Activated naive CD4-positive, alpha-beta T cell treated with anti-CD3 and anti-CD28 coated beads for 36 hours (primary cell): ENCODE data around the gene XYLT1. TPM values are rescaled to one million over a fixed set of nuclear protein-coding genes. Genes with fewer than 3 reads are reported as not detected.

Source experiments
- CTCF ChIA-PET: fragments of 350-600 bp; sonication (Branson Sonifier 250); formaldehyde crosslinking; loops from one replicate; lab custom pipeline; 2021; ENCODE audit warnings: antibody characterized with exemption; lab: Charles Lee
- DNase-seq: peaks from one replicate; pipeline ENCODE4 v3.0.0-alpha.2; 2020
- H3K27ac Mint-ChIP-seq: one replicate; pipeline ENCODE4 v1.8.0; 2021; ENCODE audit warnings: mild to moderate bottlenecking, mixed read lengths
- H3K27me3 Mint-ChIP-seq: one replicate; pipeline ENCODE4 v1.8.0; 2021; ENCODE audit warnings: low read depth, mixed read lengths
- H3K36me3 Mint-ChIP-seq: one replicate; pipeline ENCODE4 v1.8.0; 2021; ENCODE audit warnings: low read depth, mixed read lengths
- H3K4me1 Mint-ChIP-seq: one replicate; pipeline ENCODE4 v1.8.0; 2021; ENCODE audit warnings: low read depth, mixed read lengths
- H3K4me3 Mint-ChIP-seq: one replicate; pipeline ENCODE4 v1.8.0; 2021; ENCODE audit warnings: mild to moderate bottlenecking, moderate library complexity, mixed read lengths
- H3K9me3 Mint-ChIP-seq: one replicate; pipeline ENCODE4 v1.8.0; 2021; ENCODE audit warnings: mixed read lengths
- intact Hi-C: fragments of 100-400 bp; cut with micrococcal nuclease; formaldehyde crosslinking; loops from one replicate; pipeline ENCODE4 v1.15.1; 2023
- total RNA-seq, 2 experiments: library from RNA; stranded (reverse); gene quantifications; one replicate each; pipeline ENCODE4 v1.2.3, GENCODE V29; 2021

Gene XYLT1
- total RNA-seq, 2 experiments from 2014 or later, result 3.3 to 4.5 TPM

DNA sequence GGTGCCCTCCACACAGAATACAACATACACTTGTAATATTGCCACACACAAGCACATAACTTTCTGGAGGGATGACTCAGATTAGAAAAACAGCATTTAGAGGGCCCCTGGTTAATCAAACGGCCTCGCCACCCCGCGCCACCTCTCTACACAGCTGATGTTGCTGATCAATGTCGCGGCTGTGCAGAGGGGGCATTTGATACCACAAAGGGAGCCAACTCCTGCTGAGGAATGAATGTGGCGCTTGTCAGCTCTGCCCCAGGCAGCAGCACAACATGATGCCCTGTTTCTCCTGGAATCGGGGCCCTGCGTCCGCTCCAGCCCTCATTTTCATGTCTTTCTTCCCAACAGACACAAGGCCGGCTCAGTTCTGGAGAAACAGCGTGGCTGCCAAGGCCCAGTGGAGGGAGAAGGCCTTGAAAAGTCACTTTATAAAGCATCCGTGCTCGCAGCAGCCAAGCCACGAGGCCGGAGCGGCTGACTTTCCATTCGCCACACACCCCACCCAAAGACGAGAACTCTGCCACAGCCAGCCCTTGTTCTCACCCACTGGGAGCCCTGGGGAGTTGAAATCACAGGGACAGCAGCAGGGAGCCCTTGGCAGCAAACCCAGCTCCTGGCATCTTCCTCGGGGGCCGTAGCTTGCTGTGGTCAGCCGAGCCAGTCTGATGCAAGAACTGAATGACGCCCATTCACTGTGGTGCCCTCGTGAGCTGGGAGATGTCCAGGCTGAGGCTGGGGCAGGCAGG lies 65.6 kb downstream of the XYLT1 start:
- Mint-ChIP-seq H3K4me3 (no peak overlapping the region), H3K9me3 (peaks cover 2% of the 10 kb centered on the region), H3K36me3 (no peaks in the 10 kb centered on the region), H3K4me1 (peaks cover 14% of the 10 kb centered on the region), H3K27me3 (no peaks in the 10 kb centered on the region), H3K27ac (no peak overlapping the region)
- intact Hi-C loops, result no loop called here
- no peak for DNase-seq
- CTCF ChIA-PET, result no interaction called here

DNA sequence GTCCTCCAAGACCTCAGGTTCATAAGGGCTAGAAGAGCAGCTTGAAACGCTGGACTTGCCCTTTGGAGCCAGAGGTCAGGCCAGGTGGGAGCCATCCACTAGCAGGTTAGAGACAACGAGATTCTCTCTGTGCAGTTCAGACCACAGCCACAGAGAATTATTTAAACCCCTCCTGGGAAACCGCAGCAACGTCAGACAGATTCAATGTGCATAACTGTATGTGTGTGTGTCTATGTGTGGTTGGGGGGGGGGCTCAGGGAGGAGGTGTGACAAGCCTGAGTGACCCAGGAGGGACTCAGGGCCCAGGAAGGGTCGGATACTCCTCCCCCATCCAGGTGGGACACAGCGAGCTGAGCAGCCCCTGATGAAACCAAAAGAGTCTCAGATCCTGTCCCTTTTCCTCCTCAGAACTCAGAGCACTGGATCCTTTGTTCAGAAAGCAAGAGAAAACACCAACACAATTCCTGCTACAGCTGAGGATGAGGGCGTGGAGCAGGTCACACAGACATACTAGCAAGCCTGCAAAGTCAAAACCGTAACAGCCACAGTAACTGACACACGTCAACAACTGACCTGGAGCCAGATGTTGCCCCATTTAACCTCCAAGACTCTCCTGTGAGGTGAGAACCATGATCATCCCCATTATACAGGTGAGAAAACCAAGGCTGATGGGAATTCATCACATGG lies 66.8 kb downstream of the XYLT1 start:
- CTCF ChIA-PET, result no interaction called here

DNA sequence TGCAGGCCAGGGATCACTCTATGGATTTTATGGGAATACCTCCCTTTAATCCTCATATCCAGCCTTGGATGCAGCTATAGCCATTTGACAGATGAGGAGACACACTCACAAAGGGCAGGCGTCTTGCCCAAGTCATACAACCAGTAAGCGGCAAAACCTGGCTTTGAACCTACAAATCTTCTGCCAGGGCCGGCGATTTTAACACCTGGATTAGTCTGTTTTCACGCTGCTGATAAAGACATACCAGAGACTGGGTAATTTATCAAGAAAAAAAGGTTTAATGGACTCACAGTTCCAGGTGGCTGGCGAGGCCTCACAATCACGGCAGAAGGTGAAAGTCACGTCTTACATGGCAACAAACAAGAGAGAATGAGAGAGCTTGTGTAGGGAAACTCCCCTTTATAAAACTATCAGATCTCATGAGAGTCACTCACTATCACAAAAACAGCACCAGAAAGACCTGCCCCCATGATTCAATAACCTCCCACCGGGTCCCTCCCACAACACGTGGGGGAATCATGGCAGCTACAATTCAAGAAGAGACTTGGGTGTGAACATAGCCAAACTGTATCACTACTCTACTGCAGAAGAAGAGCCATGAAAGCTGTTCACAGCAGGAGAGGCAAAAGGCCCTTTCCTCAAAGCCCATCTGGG lies 67.5 kb downstream of the XYLT1 start:
- Mint-ChIP-seq H3K9me3 (peaks cover 2% of the 10 kb centered on the region), H3K4me3 (no peak overlapping the region), H3K4me1 (peaks cover 12% of the 10 kb centered on the region), H3K27me3 (no peaks in the 10 kb centered on the region), H3K27ac (no peak overlapping the region), H3K36me3 (no peaks in the 10 kb centered on the region)
- intact Hi-C loops, result no loop called here
- CTCF ChIA-PET, result interaction anchor here (1.0 kb wide), 1 partner anchor 12 kb away, joined by 3 read pairs; no protein-coding TSS in a partner anchor
- no peak for DNase-seq

More for the DNA sequence above, 66.8 kb downstream of the XYLT1 start:
- Mint-ChIP-seq H3K4me1 (peaks cover 13% of the 10 kb centered on the region), H3K27ac (no peak overlapping the region), H3K4me3 (no peak overlapping the region), H3K36me3 (no peaks in the 10 kb centered on the region), H3K27me3 (no peaks in the 10 kb centered on the region), H3K9me3 (peaks cover 2% of the 10 kb centered on the region)
- no peak for DNase-seq
- intact Hi-C loops, result no loop called here

DNA sequence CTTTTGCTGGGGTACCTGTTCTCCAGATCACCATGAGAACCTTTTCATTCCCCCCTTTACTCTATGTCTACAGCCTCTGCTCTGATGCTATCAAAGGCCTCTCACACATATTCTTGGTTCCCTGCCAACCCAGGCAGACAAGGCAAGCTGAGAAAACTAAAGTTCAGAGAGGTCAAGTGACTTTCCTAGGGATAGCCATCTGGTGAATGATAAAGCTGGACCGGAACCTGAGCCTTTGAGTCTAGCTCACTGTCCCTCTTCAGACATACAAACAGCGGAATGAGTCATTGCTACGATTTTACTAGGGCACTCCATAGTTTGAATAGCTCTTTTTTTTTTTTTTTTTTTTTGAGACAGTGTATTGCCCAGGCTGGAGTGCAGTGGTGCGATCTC lies 73.3 kb downstream of the XYLT1 start:
- Mint-ChIP-seq H3K4me1 (peaks cover 22% of the 10 kb centered on the region), H3K9me3 (no peaks in the 10 kb centered on the region), H3K36me3 (no peaks in the 10 kb centered on the region), H3K27me3 (no peaks in the 10 kb centered on the region), H3K27ac (no peak overlapping the region), H3K4me3 (no peak overlapping the region)
- DNase-seq, result no peak
- CTCF ChIA-PET, result no interaction called here
- intact Hi-C loops, result no loop called here

DNA sequence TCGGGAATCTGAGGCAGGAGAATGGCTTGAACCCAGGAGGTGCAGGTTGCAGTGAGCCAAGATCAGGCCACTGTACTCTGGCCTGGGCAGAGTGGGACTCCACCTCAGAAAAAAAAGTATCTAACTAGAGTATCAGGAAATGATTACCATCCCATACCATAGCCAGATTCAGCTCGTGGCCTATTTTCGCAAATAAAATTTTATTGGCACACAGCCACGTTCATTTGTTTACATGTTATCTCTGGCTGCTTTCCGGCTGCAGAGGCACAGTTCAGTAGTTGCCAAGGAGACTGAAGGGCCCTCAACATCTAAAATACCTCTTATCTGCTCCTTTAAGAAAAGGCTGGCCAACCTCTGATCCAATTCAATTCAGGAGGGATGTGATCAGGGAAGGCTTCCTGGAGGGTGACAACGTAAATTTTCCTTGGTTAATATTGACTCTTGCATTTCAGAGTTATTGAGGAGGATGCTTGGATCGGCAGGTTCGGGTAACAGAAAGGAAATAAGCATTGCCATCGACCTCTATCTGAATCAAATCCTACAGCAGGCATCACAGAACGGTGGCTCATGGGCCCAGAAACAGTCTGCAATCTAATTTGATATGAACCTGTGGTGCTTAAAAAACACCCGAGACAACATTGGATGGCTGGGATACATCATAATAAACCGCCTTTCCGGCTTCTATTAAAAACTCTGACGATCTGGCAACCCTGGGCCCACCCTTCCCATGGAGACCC lies 73.8 kb downstream of the XYLT1 start:
- no peak for DNase-seq
- intact Hi-C loops, result no loop called here
- Mint-ChIP-seq H3K27me3 (no peaks in the 10 kb centered on the region), H3K4me1 (peaks cover 25% of the 10 kb centered on the region), H3K27ac (no peak overlapping the region), H3K4me3 (no peak overlapping the region), H3K36me3 (no peaks in the 10 kb centered on the region), H3K9me3 (no peaks in the 10 kb centered on the region)
- CTCF ChIA-PET, result no interaction called here

DNA sequence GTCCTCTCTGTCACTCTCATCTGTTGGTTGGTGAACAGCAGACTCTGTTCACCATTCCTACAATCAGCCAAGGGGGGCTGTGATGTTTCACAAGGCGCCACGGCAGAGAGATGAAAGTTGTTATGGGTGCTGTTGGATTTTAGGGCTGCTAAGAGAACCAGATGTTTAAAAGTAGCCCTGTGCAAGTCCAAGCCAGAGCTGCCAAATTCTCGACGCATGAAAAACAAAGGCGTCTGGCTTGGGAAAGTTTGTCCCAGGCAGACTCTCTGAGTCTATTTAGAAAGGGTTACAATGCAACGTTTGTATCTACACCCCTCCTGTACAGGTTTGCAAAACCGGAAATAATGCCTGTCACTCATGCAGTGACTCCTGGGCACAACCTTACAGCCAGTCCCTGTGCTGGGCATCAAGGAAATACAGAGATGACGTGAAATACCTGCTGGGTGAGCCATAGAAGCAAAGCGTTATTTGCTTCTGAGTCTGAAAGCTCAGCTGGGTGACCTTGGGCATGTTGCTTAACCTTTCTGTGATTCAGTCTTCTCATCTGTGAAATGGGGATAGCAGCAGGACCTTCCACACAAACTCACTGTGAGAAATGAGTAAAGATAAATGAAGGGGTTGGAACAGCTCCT lies 74.8 kb downstream of the XYLT1 start:
- CTCF ChIA-PET, result no interaction called here
- Mint-ChIP-seq H3K4me1 (peaks cover 25% of the 10 kb centered on the region), H3K4me3 (no peak overlapping the region), H3K27ac (no peak overlapping the region), H3K36me3 (no peaks in the 10 kb centered on the region), H3K27me3 (no peaks in the 10 kb centered on the region), H3K9me3 (no peaks in the 10 kb centered on the region)
- DNase-seq, result no peak
- intact Hi-C loops, result no loop called here

DNA sequence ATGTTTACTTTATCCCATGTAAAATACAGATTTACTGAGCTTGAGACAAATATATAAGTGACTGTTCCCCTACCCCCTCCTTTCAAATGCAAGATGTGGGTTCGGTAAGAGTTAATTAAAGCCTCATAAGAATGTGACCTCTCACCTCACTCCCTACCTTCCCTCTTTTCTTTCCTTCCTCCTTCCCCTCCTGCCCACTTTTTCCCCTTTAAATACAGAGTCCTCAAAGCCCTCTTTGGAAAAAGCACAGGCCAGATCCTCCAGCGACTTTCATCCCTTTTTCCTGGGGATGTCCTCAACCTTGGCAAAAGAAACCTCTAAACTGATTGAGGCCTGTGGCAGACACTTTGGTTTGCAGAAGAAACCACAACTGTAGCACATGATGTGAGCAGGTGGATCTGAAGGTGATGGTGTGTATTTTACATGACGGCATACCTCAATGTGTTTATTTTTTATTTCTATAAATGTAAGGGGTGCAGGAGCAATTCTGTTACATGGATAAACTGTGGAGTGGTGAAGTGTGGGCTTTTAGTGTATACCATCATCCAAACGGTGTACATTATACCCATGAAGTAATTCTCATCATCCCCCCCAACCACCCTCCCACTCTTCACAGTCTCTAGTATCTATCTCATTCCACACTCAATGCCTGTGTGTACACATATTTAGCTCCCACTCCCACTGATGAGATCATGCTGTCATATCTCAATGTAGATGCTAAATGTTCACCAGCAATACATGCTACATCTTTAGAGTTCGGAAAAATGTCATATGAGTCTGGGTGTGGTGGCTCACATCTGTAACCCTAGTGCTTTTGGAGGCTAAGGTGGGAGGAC lies 77.7 kb downstream of the XYLT1 start:
- CTCF ChIA-PET, result no interaction called here
- no peak for DNase-seq
- Mint-ChIP-seq H3K4me3 (no peak overlapping the region), H3K4me1 (peaks cover 24% of the 10 kb centered on the region), H3K36me3 (no peaks in the 10 kb centered on the region), H3K9me3 (no peaks in the 10 kb centered on the region), H3K27ac (no peak overlapping the region), H3K27me3 (no peaks in the 10 kb centered on the region)
- intact Hi-C loops, result no loop called here

DNA sequence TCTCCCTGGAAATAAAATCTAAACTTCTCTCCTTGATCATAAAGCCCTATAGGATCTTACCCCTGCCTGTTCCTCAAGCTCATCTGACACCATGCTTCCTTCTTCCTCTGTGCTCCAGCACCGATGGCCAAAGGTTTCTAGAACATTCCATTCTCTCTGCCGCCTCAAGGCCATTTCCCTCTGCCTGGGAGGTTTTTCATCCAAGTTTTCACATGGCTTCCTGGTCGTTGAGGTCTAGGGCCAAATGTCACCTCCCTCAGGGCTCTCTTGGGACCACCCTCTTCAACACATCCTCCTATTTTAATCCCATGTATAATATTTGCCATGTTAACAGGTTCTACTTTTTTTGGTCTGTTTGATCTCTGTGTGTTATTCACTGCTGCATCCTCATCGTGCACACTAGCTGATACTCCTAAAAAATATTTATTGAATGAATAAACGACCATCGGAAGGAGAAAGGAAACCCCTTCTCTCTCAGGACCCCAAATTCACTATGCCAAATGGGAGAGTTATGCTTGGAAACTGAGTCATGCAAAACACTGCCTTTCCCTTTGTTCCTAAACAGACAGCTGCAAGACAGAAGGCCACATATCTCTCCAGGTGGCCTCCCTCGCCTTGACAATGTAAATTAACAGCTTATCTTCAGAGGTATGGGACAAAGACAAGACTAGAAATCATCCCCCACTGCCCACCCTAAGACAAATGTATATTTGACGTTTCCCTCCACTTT lies 78.5 kb downstream of the XYLT1 start:
- Mint-ChIP-seq H3K27ac (no peak overlapping the region), H3K27me3 (no peaks in the 10 kb centered on the region), H3K4me3 (no peak overlapping the region), H3K4me1 (peaks cover 21% of the 10 kb centered on the region), H3K36me3 (no peaks in the 10 kb centered on the region), H3K9me3 (no peaks in the 10 kb centered on the region)
- no peak for DNase-seq
- CTCF ChIA-PET, result no interaction called here
- intact Hi-C loops, result no loop called here

DNA sequence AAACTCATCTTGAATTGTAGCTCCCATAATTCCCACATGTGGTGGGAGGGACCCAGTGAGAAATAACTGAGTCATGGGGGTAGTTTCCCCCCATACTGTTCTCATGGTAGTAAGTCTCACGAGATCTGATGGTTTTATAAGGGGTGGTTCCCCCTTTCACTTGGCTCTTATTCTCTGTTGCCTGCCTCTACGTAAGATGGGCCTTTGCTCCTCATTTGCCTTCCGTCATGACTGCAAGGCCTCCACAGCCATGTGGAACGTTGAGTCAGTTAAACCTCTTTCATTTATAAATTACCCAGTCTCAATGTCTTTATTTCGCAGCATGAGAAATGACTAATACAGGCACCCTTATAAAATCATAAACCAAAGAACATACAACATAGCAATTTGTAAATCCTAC lies 79.0 kb downstream of the XYLT1 start:
- Mint-ChIP-seq H3K4me1 (peaks cover 16% of the 10 kb centered on the region), H3K9me3 (no peaks in the 10 kb centered on the region), H3K27ac (no peak overlapping the region), H3K36me3 (no peaks in the 10 kb centered on the region), H3K27me3 (no peaks in the 10 kb centered on the region), H3K4me3 (no peak overlapping the region)
- DNase-seq, result no peak
- intact Hi-C loops, result no loop called here
- CTCF ChIA-PET, result no interaction called here

DNA sequence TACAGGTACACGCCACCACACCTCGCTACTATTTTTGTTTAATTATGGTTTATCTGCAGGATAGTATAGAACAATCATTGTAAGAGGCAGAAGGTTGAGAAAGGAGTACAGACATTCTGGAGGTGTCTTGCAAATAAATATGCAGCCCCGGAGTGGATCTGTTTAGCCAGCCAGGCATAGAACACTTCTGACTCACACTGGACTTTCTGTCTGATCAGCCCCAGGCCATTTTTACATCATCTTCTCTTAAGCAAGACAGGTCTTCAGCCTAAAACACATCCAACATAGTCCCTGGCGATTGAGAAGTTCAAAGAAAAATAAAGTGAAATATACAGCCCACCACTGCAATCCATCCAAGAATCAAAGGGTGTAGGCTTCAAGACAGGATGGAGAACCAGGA lies 81.4 kb downstream of the XYLT1 start:
- CTCF ChIA-PET, result no interaction called here
- DNase-seq, result no peak
- H3K36me3 Mint-ChIP-seq, result no peaks in the 10 kb centered on the region
- peaks cover 18% of the 10 kb centered on the region for H3K4me1 Mint-ChIP-seq
- H3K27me3 Mint-ChIP-seq, result no peaks in the 10 kb centered on the region
- no peak overlapping the region for H3K27ac Mint-ChIP-seq
- no peaks in the 10 kb centered on the region for H3K9me3 Mint-ChIP-seq
- intact Hi-C loops, result loop anchor here (2.0 kb wide), 1 partner anchor 15 kb away; no protein-coding TSS in a partner anchor
- H3K4me3 Mint-ChIP-seq, result no peak overlapping the region

DNA sequence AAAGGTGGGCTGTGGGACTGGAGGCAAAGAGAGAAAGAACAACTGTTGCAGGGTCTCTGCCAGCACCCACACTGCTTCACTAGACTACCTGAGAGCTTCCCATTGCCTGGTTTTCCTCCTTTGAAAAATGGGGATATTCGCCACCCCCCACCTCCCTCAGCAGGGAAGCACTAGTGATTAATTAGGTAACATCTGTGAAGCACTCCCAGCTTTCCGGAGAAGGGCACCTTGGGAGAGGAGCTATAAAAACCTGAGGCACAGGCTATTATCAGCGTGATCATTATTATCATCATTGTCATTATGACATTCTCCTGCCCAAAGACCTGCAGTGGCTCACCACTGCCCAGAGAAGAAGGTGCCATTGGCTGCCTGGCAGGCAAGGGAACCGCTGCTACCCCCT lies 83.5 kb downstream of the XYLT1 start:
- no peak overlapping the region for H3K27ac Mint-ChIP-seq
- CTCF ChIA-PET, result interaction anchor here (1.1 kb wide), 1 partner anchor 19 kb away, joined by 4 read pairs; no protein-coding TSS in a partner anchor

More for the DNA sequence above, 83.5 kb downstream of the XYLT1 start:
- Mint-ChIP-seq H3K9me3 (no peaks in the 10 kb centered on the region), H3K27me3 (no peaks in the 10 kb centered on the region), H3K36me3 (no peaks in the 10 kb centered on the region), H3K4me3 (no peak overlapping the region), H3K4me1 (peaks cover 24% of the 10 kb centered on the region)
- DNase-seq, result no peak
- intact Hi-C loops, result no loop called here
